GM23338 (cell line): ENCODE measurements around the gene SERPINB8.
"Not testable (repeated sequence)": the region's sequence is repeated elsewhere in the genome, so short reads cannot be mapped to it uniquely, and the experiment has no call there.

Experiments used
- CTCF ChIP-seq, 2 experiments: fragments of 200-600 bp in 1 of 2; sonication (generic) in 1 of 2; conservative IDR thresholded peaks; 2 replicates each; pipeline versions ENCODE4 v1.5.1 to v1.6.1; 2016 to 2017; ENCODE audit warnings: antibody characterized with exemption in 2 of 2, low read depth in 2 of 2, mild to moderate bottlenecking in 2 of 2, moderate library complexity in 1 of 2
- EZH2 ChIP-seq: fragments of 200-600 bp; sonication (generic); IDR thresholded peaks from one replicate; pipeline ENCODE4 v1.8.0; 2017; ENCODE audit warnings: antibody characterized with exemption, mild to moderate bottlenecking, low read depth; ENCODE audit not compliant: unreplicated experiment
- STAT1 ChIP-seq: IDR thresholded peaks from one replicate; pipeline ENCODE4 v1.6.1; 2016; ENCODE audit warnings: antibody characterized with exemption; ENCODE audit not compliant: unreplicated experiment
- ZNF331 ChIP-seq: fragments of 250-450 bp; sonication (Bioruptor Pico); IDR thresholded peaks from 2 replicates; pipeline ENCODE4 v1.5.0; 2020; ENCODE audit warnings: low read depth, mild to moderate bottlenecking, moderate library complexity

- TF ChIP-seq CTCF (conservative IDR thresholded peaks at IDR 0.05; ENCODE audit: low read depth in 2 of 2); ZNF331 (CRISPR knock-in tag); EZH2; STAT1: not testable (repeated sequence)
Measured at GRCh38 chr18:63929369-63929768, 40.5 kb upstream of the SERPINB8 start.
